Stimulated activated memory B cell treated with anti-CD40 and anti-IgM and Interleukin-4, amounts not matched to agents 10 μg/mL and 1 μg/mL and 100 μg/mL, for 72 hours (primary cell): Measurements from ENCODE around the gene PSMC3IP.

Experiments
- ATAC-seq: fragments of 150-1000 bp; cut with Tn5 transposase; 2 replicates; pipeline ENCODE4 v1.10.0; 2021
- H3K27ac Mint-ChIP-seq: one replicate; pipeline ENCODE4 v1.8.0; 2022; ENCODE audit warnings: mild to moderate bottlenecking, mixed read lengths
- H3K27me3 Mint-ChIP-seq: one replicate; pipeline ENCODE4 v1.8.0; 2022; ENCODE audit warnings: mixed read lengths
- H3K36me3 Mint-ChIP-seq: one replicate; pipeline ENCODE4 v1.8.0; 2022; ENCODE audit warnings: mixed read lengths
- H3K4me1 Mint-ChIP-seq: one replicate; pipeline ENCODE4 v1.8.0; 2022; ENCODE audit warnings: mixed read lengths
- H3K4me3 Mint-ChIP-seq: one replicate; pipeline ENCODE4 v1.8.0; 2022; ENCODE audit warnings: mild to moderate bottlenecking, moderate library complexity, mixed read lengths
- H3K9me3 Mint-ChIP-seq: one replicate; pipeline ENCODE4 v1.8.0; 2022; ENCODE audit warnings: mixed read lengths

Gene PSMC3IP

GRCh38 chr17:42525221-42525620 is 52.3 kb downstream of the PSMC3IP start:
- no peaks in the 10 kb centered on the region for H3K9me3 Mint-ChIP-seq
- H3K27me3 Mint-ChIP-seq = no peaks in the 10 kb centered on the region
- peaks cover 16% of the 10 kb centered on the region for H3K4me1 Mint-ChIP-seq
- H3K4me3 Mint-ChIP-seq = no peak overlapping the region
- ATAC-seq = no peak
- no peak overlapping the region for H3K27ac Mint-ChIP-seq
- H3K36me3 Mint-ChIP-seq = peaks cover 32% of the 10 kb centered on the region

GRCh38 chr17:42522798-42523278 is 54.7 kb downstream of the PSMC3IP start:
- no peak for ATAC-seq
- H3K9me3 Mint-ChIP-seq = no peaks in the 10 kb centered on the region
- peaks cover 7% of the 10 kb centered on the region for H3K4me1 Mint-ChIP-seq
- no peak overlapping the region for H3K27ac Mint-ChIP-seq
- H3K27me3 Mint-ChIP-seq = no peaks in the 10 kb centered on the region
- H3K4me3 Mint-ChIP-seq = no peak overlapping the region
- peaks cover 38% of the 10 kb centered on the region for H3K36me3 Mint-ChIP-seq
